GM12872 (cell line): Measurements from ENCODE around the gene RPS14.

Experiments
- TF ChIP-seq, protein P1 (sequence below): IDR thresholded peaks from 3 replicates; pipeline ENCODE4 v1.5.1; 2011; ENCODE audit warnings: low read depth, mild to moderate bottlenecking, low read length, moderate library complexity; ENCODE audit not compliant: insufficient read depth

RPS14 gene

DNA sequence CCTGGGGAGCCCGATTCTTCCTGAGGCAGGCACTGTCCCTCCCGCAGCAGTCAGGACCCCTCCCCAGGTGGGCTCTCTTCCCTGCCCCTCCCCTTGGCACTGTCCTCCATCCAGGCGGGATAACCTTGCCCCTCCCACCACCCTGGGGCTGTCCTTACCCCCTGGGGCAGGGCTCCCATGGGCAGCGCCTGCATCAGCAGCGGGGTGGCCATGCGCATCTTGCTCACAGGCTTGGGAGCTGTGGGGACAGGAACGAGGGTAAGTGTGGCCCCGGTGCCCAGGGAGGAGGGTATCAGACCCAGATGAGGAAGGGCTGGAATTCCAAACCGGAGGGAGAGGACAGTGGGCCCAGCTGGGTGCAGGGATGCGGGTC lies 42.8 kb downstream of the RPS14 start:
- TF ChIP-seq, protein P1, sequence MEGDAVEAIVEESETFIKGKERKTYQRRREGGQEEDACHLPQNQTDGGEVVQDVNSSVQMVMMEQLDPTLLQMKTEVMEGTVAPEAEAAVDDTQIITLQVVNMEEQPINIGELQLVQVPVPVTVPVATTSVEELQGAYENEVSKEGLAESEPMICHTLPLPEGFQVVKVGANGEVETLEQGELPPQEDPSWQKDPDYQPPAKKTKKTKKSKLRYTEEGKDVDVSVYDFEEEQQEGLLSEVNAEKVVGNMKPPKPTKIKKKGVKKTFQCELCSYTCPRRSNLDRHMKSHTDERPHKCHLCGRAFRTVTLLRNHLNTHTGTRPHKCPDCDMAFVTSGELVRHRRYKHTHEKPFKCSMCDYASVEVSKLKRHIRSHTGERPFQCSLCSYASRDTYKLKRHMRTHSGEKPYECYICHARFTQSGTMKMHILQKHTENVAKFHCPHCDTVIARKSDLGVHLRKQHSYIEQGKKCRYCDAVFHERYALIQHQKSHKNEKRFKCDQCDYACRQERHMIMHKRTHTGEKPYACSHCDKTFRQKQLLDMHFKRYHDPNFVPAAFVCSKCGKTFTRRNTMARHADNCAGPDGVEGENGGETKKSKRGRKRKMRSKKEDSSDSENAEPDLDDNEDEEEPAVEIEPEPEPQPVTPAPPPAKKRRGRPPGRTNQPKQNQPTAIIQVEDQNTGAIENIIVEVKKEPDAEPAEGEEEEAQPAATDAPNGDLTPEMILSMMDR, result no peak

DNA sequence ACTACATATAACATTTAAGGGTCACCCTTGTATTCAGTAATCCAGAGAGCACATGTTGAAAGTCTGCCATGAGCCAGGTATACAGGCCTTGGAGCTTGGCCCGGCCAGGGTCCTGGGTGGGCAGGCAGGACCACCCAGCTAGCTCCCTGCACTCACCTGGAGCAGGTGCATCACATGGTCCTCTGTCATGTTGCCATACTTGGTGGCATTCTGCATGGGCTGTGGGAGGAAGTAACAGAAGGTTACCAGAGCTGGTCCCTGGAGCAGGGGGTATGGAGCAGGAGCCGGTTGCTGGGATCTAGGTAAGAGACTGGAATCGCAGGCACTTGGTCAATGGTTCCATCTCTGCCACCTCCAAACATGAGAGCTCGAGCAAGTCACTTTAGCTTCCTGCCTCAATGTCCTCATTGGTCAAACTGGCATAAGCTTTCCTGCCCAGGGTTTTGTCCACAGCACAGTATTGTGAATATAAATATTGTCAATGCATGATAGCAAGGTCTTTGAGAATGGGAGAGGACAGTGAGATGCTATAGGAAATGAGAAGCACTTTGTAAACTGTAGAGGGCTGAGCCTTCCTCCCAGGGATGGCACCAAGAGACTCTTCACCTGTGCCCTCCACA lies 43.3 kb downstream of the RPS14 start:
- TF ChIP-seq, protein P1, result no peak

DNA sequence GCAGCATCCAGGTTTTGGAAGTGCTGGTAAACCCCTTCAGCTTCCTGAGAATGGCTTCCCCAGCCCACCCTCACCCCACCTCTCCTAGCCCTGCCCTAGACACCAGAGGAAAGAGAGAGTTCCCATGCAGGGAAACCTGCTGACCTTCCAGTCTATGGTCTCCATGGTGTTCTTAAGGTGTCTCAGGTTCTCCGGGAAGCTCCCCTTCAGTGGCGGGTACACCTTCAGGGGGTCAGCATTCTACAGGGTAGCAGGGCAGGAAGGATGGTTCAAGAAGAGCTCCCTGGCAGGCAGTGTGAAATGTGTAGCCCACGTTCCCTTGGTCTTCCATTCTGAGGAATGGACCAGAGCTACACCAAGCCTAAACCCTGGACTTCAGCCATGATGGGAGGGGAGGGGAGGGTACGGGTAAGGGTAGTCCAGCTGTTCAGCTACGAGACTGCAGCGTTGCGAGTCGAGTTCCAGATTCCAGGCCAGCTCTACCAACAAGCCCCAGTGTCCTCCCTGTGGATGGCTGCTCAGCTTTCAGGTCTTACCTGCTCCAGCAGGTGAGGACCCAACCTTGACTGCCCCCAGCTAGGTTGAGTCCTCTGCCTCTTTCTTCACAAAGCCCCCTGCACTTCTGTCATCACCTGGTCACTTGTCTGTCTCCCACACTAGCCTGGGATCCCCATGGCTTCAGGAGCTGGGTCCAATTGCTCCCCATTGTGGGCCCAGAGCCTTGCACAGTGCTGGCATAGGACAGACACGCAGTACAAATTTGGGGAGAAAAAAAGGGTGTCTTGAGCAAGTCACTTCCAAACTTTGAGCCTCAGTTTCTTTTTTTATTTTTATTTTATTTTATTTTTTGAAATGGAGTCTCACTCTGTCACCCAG lies 44.4 kb downstream of the RPS14 start:
- TF ChIP-seq, protein P1, result no peak

DNA sequence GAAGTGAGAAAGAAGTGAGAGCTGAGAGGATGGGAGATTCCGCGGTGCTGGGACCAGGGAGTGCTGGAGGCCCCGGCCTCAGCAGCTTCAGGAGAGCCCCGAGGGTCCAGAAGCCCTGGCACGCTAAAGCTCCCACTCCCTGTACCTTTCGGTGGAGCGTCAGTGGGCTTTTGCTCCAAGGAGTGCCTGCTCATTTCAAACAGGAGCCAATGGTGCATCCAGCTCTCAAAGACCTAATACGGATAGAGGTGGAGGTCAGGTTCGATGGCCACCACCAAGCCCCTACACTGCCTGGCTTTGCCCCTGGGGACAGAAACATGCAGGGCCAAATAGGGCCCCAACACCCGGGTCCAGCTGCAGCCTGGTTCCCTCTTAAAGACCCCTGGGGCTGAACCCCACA lies 45.0 kb downstream of the RPS14 start:
- TF ChIP-seq, protein P1, result no peak

DNA sequence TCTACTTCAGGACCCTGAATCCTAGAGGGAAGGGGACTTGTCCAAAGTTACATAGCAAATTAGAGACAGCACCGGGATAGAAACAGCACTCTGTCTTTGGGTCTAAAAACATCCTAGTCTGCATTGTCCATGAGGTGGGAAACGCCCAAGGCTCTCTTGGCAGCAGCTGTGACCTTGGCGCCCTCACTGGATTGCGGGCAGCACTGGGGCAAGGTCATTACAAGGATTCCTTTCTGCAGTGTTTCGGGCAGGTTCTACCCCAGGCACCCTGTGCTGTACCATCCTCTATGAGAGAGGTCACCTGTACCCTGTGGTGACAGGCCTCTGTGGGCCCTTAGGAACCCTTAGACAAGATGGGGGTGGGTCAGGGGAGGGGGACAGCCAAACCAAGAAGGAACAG lies 45.4 kb downstream of the RPS14 start:
- TF ChIP-seq, protein P1, result no peak

DNA sequence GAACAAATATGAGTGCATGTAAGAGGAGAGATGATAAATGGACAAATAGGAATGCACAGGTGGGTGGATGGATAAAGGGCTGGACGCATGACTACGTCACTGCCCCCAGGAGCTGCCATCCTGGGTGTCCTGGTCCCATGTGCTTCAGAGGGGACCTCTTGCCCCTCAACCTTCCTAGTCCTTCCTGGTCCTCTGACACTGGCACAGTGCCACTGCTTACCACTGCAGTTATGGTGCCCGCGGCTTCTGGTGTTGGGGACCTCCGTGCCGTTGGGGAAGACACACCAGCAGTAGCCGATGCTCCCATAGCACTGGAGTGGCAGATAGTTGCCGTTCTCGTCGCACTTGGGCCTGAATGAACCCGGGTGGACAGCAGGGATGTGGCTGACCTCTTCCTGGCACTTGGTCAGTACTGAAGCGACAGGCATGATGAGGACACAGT lies 46.6 kb downstream of the RPS14 start:
- TF ChIP-seq, protein P1, result no peak

DNA sequence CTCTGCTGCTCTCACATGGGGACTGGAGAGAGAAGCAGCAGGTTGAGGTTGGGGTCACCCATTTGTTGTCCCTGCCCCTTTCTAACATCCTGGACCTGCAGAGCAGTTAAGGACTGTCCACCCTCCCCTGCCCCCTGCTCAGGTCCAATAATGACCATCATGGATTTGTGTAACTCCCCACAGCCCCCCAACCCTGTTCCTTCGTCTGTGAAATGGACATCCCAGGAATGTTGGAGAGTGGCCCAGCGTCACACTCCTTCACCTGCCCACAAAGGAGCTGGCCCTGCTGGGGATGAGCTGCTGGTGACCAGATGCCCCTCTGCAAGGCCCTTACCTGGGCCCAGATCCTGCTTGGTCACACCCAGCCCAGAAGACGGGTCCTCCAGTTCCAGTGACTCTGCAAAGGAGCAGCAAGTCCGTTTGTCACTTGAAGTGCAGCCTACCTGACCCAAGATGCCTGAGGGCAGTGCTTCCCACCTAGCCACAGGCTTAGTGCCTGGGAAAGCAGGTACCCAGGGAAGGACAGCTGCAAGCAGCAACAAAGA lies 47.2 kb downstream of the RPS14 start:
- TF ChIP-seq, protein P1, result no peak
